WTC11 (cell line): ENCODE measurements around the gene DNTT. TPM values are rescaled to one million over a fixed set of nuclear protein-coding genes. Genes with fewer than 3 reads are reported as not detected.

Source experiments
- ATAC-seq: fragments of 200-7000 bp; cut with Tn5 transposase; 2 replicates; pipeline ENCODE4 v1.10.0; 2021; ENCODE audit warnings: mild to moderate bottlenecking, moderate library complexity
- CTCF ChIA-PET: fragments of 300-600 bp; sonication (Branson Sonifier 250); formaldehyde crosslinking; loops from one replicate; lab custom pipeline; 2021; ENCODE audit warnings: antibody characterized with exemption; lab: Charles Lee
- POLR2A ChIA-PET: fragments of 350-600 bp; sonication (Branson Sonifier 250); formaldehyde crosslinking; loops from one replicate; lab custom pipeline; 2021; ENCODE audit warnings: antibody characterized with exemption; lab: Charles Lee
- DNase-seq: peaks from one replicate; pipeline ENCODE4 v3.0.0; 2021; ENCODE audit warnings: low spot score
- H3K27ac Mint-ChIP-seq: 2 replicates; pipeline ENCODE4 v1.8.0; 2021; ENCODE audit warnings: mixed read lengths
- H3K27me3 Mint-ChIP-seq: 2 replicates; pipeline ENCODE4 v1.8.0; 2021; ENCODE audit warnings: low read depth, mild to moderate bottlenecking, moderate library complexity, mixed read lengths
- H3K36me3 Mint-ChIP-seq: 2 replicates; pipeline ENCODE4 v1.8.0; 2021; ENCODE audit warnings: mixed read lengths
- H3K4me1 Mint-ChIP-seq: 2 replicates; pipeline ENCODE4 v1.8.0; 2022; ENCODE audit warnings: mixed read lengths
- H3K4me3 Mint-ChIP-seq: 2 replicates; pipeline ENCODE4 v1.8.0; 2021; ENCODE audit warnings: mild to moderate bottlenecking, moderate library complexity, mixed read lengths
- H3K9me3 Mint-ChIP-seq: 2 replicates; pipeline ENCODE4 v1.8.0; 2021; ENCODE audit warnings: mixed read lengths
- ETV6 ChIP-seq: sonication (generic); formaldehyde crosslinking; IDR thresholded peaks from 2 replicates; pipeline ENCODE4 v1.8.1; 2022; ENCODE audit warnings: mild to moderate bottlenecking, missing genetic modification reagents
- FOXK1 ChIP-seq: sonication (generic); formaldehyde crosslinking; IDR thresholded peaks from 2 replicates; pipeline ENCODE4 v1.8.0; 2022; ENCODE audit warnings: mild to moderate bottlenecking, moderate library complexity, missing genetic modification reagents
- FOXP1 ChIP-seq: sonication (generic); formaldehyde crosslinking; IDR thresholded peaks from 2 replicates; pipeline ENCODE4 v1.8.0; 2022; ENCODE audit warnings: missing genetic modification reagents, mild to moderate bottlenecking, moderate library complexity, borderline replicate concordance
- KAT7 ChIP-seq: sonication (generic); formaldehyde crosslinking; IDR thresholded peaks from 2 replicates; pipeline ENCODE4 v1.8.1; 2023; ENCODE audit warnings: missing genetic modification reagents, mild to moderate bottlenecking, borderline replicate concordance
- TCF7 ChIP-seq: sonication (generic); formaldehyde crosslinking; IDR thresholded peaks from 2 replicates; pipeline ENCODE4 v1.8.0; 2022; ENCODE audit warnings: mild to moderate bottlenecking, low read depth, missing genetic modification reagents, moderate library complexity
- TEAD1 ChIP-seq: sonication (generic); formaldehyde crosslinking; IDR thresholded peaks from 2 replicates; pipeline ENCODE4 v1.8.0; 2022; ENCODE audit warnings: mild to moderate bottlenecking, missing genetic modification reagents
- TEAD4 ChIP-seq: sonication (generic); formaldehyde crosslinking; IDR thresholded peaks from 2 replicates; pipeline ENCODE4 v1.8.0; 2022; ENCODE audit warnings: mild to moderate bottlenecking, missing genetic modification reagents
- ZNF416 ChIP-seq: fragments of 250-450 bp; sonication (Bioruptor Pico); IDR thresholded peaks from 2 replicates; pipeline ENCODE4 v1.9.0; 2021; ENCODE audit warnings: mild to moderate bottlenecking, inconsistent platforms
- ZNF423 ChIP-seq: fragments of 250-450 bp; sonication (Bioruptor Pico); IDR thresholded peaks from 2 replicates; pipeline ENCODE4 v2.1.2; 2022; ENCODE audit warnings: mild to moderate bottlenecking, moderate library complexity
- total RNA-seq: library from RNA; stranded (reverse); gene quantifications from 3 replicates; pipeline ENCODE4 v1.2.3, GENCODE V29; 2021
- TF ChIP-seq, protein P1 (sequence below): sonication (generic); formaldehyde crosslinking; IDR thresholded peaks from 2 replicates; pipeline ENCODE4 v1.8.1; 2023; ENCODE audit warnings: mild to moderate bottlenecking, missing genetic modification reagents
- TF ChIP-seq, protein P2 (sequence below): sonication (generic); formaldehyde crosslinking; IDR thresholded peaks from 2 replicates; pipeline ENCODE4 v1.8.0; 2023; ENCODE audit warnings: missing genetic modification reagents
- TF ChIP-seq, protein P3 (sequence below): sonication (generic); formaldehyde crosslinking; IDR thresholded peaks from 2 replicates; pipeline ENCODE4 v1.8.1; 2023; ENCODE audit warnings: mild to moderate bottlenecking, moderate library complexity, missing genetic modification reagents
- TF ChIP-seq, protein P4 (sequence below): sonication (generic); formaldehyde crosslinking; IDR thresholded peaks from 2 replicates; pipeline ENCODE4 v1.8.0; 2022; ENCODE audit warnings: mild to moderate bottlenecking, missing genetic modification reagents
- TF ChIP-seq, protein P5 (sequence below): sonication (generic); formaldehyde crosslinking; IDR thresholded peaks from 2 replicates; pipeline ENCODE4 v1.8.0; 2022; ENCODE audit warnings: mild to moderate bottlenecking, missing genetic modification reagents
- TF ChIP-seq, protein P6 (sequence below): sonication (generic); formaldehyde crosslinking; IDR thresholded peaks from 2 replicates; pipeline ENCODE4 v1.8.1; 2022; ENCODE audit warnings: missing genetic modification reagents, borderline replicate concordance
- TF ChIP-seq, protein P7 (sequence below): sonication (generic); formaldehyde crosslinking; IDR thresholded peaks from 2 replicates; pipeline ENCODE4 v1.8.0; 2022; ENCODE audit warnings: mild to moderate bottlenecking, missing genetic modification reagents

Gene DNTT
- total RNA-seq, 1 experiment from 2014 or later: not detected

DNA sequence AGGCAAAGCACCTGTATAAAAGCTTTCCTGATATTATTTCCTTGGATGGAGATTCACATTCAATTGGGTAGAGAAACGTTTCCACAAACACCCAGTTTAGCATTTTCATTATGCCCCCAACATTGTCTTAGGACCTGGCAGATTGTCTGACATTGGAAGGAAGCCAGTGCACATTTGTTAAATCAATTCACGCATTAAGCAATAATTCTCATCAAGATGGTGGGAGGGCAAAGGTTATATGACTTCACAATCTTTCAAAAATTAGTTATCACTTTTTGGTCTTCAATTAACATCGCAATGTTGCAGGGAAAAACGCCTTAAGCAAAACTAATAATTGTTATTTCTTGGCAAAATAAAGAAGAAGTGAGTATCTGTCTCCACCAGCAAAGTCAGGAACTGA is 38.2 kb downstream of the DNTT start (continued):
- TF ChIP-seq, protein P1, sequence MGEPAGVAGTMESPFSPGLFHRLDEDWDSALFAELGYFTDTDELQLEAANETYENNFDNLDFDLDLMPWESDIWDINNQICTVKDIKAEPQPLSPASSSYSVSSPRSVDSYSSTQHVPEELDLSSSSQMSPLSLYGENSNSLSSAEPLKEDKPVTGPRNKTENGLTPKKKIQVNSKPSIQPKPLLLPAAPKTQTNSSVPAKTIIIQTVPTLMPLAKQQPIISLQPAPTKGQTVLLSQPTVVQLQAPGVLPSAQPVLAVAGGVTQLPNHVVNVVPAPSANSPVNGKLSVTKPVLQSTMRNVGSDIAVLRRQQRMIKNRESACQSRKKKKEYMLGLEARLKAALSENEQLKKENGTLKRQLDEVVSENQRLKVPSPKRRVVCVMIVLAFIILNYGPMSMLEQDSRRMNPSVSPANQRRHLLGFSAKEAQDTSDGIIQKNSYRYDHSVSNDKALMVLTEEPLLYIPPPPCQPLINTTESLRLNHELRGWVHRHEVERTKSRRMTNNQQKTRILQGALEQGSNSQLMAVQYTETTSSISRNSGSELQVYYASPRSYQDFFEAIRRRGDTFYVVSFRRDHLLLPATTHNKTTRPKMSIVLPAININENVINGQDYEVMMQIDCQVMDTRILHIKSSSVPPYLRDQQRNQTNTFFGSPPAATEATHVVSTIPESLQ: no peak
- no peak for TF ChIP-seq ZNF416 (CRISPR knock-in tag)
- TF ChIP-seq, protein P2, sequence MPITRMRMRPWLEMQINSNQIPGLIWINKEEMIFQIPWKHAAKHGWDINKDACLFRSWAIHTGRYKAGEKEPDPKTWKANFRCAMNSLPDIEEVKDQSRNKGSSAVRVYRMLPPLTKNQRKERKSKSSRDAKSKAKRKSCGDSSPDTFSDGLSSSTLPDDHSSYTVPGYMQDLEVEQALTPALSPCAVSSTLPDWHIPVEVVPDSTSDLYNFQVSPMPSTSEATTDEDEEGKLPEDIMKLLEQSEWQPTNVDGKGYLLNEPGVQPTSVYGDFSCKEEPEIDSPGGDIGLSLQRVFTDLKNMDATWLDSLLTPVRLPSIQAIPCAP (CRISPR knock-in tag): no peak
- TF ChIP-seq, protein P3, sequence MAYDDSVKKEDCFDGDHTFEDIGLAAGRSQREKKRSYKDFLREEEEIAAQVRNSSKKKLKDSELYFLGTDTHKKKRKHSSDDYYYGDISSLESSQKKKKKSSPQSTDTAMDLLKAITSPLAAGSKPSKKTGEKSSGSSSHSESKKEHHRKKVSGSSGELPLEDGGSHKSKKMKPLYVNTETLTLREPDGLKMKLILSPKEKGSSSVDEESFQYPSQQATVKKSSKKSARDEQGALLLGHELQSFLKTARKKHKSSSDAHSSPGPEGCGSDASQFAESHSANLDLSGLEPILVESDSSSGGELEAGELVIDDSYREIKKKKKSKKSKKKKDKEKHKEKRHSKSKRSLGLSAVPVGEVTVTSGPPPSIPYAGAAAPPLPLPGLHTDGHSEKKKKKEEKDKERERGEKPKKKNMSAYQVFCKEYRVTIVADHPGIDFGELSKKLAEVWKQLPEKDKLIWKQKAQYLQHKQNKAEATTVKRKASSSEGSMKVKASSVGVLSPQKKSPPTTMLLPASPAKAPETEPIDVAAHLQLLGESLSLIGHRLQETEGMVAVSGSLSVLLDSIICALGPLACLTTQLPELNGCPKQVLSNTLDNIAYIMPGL (CRISPR knock-in tag): no peak
- no peak for TF ChIP-seq KAT7
- TF ChIP-seq, protein P4, sequence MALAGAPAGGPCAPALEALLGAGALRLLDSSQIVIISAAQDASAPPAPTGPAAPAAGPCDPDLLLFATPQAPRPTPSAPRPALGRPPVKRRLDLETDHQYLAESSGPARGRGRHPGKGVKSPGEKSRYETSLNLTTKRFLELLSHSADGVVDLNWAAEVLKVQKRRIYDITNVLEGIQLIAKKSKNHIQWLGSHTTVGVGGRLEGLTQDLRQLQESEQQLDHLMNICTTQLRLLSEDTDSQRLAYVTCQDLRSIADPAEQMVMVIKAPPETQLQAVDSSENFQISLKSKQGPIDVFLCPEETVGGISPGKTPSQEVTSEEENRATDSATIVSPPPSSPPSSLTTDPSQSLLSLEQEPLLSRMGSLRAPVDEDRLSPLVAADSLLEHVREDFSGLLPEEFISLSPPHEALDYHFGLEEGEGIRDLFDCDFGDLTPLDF (CRISPR knock-in tag): no peak

DNA sequence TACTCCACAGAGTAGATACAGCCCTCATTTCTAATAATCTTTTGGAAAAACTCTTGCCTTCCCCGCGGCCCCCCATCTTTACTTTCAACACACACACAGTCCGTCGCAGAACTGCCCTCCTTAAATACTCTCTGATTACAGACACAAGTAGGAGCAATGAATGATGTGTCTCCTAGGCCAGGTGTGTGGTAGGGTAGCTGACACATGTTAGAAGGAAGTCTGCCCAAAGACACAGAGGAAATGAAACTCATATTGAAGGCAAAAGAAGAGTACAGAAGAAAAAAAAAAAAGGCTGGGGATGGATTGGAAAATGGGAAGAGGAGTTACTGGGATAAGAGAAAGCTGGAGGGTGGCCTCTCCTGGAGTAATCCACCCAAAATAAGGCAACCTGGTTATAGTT is 39.9 kb downstream of the DNTT start:
- ATAC-seq (no peak), DNase-seq (no peak)
- peaks cover 28% of the 10 kb centered on the region for H3K9me3 Mint-ChIP-seq
- H3K36me3 Mint-ChIP-seq: peaks cover 29% of the 10 kb centered on the region
- CTCF ChIA-PET: interaction anchor here (1.0 to 1.5 kb wide), 5 partner anchors 12 to 114 kb away, joined by 3 to 7 read pairs (median 4); no protein-coding TSS in a partner anchor
- peaks cover 59% of the 10 kb centered on the region for H3K4me1 Mint-ChIP-seq
- no peak for TF ChIP-seq TCF7 (CRISPR knock-in tag)
- TF ChIP-seq, protein P5, sequence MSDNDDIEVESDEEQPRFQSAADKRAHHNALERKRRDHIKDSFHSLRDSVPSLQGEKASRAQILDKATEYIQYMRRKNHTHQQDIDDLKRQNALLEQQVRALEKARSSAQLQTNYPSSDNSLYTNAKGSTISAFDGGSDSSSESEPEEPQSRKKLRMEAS: no peak
- no peak overlapping the region for H3K27ac Mint-ChIP-seq
- no peak overlapping the region for H3K4me3 Mint-ChIP-seq
- peaks cover 24% of the 10 kb centered on the region for H3K27me3 Mint-ChIP-seq
- POLR2A ChIA-PET: no interaction called here

DNA sequence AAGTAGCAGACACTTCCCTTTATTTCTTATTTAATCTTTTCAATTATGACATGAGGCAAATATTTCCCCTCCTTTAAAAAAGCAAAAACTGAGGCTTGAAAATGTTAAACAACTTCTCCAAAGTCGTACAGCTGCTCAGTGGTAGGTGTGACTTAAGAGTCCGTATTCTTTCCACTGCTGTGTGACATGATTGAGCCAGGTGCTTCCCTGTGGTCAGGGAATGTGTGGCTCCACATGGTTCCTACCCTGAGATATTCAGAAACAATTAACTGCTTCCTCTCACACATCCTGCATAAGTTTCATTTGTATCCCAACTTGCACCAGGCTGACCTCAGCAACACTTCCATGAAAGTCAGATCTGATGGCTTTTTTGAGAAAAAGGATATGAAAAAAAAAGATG is 41.0 kb downstream of the DNTT start:
- CTCF ChIA-PET: interaction anchor here (0.8 to 1.5 kb wide), 8 partner anchors 13 to 115 kb away, joined by 3 to 7 read pairs (median 4); no protein-coding TSS in a partner anchor
- peak; percentile 85 for ATAC-seq

More for the DNA sequence above, 41.0 kb downstream of the DNTT start:
- Mint-ChIP-seq H3K4me3 (no peak overlapping the region; the same call in 1 of the 2 replicates), H3K9me3 (peaks cover 35% of the 10 kb centered on the region), H3K27me3 (peaks cover 24% of the 10 kb centered on the region), H3K27ac (peak overlapping the region; percentile 92), H3K36me3 (peaks cover 29% of the 10 kb centered on the region), H3K4me1 (peaks cover 50% of the 10 kb centered on the region)
- peak; percentile 23 for DNase-seq
- POLR2A ChIA-PET: no interaction called here
- TF ChIP-seq TEAD1 (CRISPR knock-in tag): peak; percentile 92; the same call in 1 of the 2 replicates
- TF ChIP-seq, protein P6, sequence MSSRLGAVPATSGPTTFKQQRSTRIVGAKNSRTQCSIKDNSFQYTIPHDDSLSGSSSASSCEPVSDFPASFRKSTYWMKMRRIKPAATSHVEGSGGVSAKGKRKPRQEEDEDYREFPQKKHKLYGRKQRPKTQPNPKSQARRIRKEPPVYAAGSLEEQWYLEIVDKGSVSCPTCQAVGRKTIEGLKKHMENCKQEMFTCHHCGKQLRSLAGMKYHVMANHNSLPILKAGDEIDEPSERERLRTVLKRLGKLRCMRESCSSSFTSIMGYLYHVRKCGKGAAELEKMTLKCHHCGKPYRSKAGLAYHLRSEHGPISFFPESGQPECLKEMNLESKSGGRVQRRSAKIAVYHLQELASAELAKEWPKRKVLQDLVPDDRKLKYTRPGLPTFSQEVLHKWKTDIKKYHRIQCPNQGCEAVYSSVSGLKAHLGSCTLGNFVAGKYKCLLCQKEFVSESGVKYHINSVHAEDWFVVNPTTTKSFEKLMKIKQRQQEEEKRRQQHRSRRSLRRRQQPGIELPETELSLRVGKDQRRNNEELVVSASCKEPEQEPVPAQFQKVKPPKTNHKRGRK: no peak
- no peak for TF ChIP-seq TEAD4 (CRISPR knock-in tag)
- TF ChIP-seq FOXP1 (CRISPR knock-in tag): no peak
- TF ChIP-seq, protein P7, sequence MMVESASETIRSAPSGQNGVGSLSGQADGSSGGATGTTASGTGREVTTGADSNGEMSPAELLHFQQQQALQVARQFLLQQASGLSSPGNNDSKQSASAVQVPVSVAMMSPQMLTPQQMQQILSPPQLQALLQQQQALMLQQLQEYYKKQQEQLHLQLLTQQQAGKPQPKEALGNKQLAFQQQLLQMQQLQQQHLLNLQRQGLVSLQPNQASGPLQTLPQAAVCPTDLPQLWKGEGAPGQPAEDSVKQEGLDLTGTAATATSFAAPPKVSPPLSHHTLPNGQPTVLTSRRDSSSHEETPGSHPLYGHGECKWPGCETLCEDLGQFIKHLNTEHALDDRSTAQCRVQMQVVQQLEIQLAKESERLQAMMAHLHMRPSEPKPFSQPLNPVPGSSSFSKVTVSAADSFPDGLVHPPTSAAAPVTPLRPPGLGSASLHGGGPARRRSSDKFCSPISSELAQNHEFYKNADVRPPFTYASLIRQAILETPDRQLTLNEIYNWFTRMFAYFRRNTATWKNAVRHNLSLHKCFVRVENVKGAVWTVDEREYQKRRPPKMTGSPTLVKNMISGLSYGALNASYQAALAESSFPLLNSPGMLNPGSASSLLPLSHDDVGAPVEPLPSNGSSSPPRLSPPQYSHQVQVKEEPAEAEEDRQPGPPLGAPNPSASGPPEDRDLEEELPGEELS (CRISPR knock-in tag): peak; percentile 87; the same call in 1 of the 2 replicates
- peak; percentile 71; the same call in 1 of the 2 replicates for TF ChIP-seq ETV6 (CRISPR knock-in tag)
- 0 out of 2 replicates have a peak, but pooled peaks have one; percentile 44 for TF ChIP-seq FOXK1
- peak; percentile 49; the same call in 1 of the 2 replicates for TF ChIP-seq ZNF423 (CRISPR knock-in tag)
- TF ChIP-seq, all 79 proteins: peak for 5
